Skeletal muscle tissue (tissue), 4 donors: Measurements from ENCODE around the gene RERE. TPM values are rescaled to one million over a fixed set of nuclear protein-coding genes. Genes with fewer than 3 reads are reported as not detected.
A peak's percentile ranks its signal among the peaks of the same experiment; 100 is the strongest.

Source experiments
- H3K27ac ChIP-seq: one replicate; pipeline ENCODE4 v1.7.0; 2013; ENCODE audit warnings: mild to moderate bottlenecking, low read depth, low read length, inconsistent platforms
- H3K27me3 ChIP-seq, 3 donors: one replicate each; pipeline ENCODE4 v1.7.0; 2013; ENCODE audit warnings: low read length in 3 of 3; ENCODE audit not compliant: control insufficient read depth in 3 of 3, insufficient read depth in 3 of 3
- H3K36me3 ChIP-seq, 3 donors: one replicate each; pipeline ENCODE4 v1.7.0; 2013; ENCODE audit warnings: low read length in 3 of 3; ENCODE audit not compliant: control insufficient read depth in 3 of 3, insufficient read depth in 3 of 3
- H3K4me1 ChIP-seq, 3 donors: one replicate each; pipeline ENCODE4 v1.7.0; 2013; ENCODE audit warnings: low read length in 3 of 3, mild to moderate bottlenecking in 3 of 3; ENCODE audit not compliant: control insufficient read depth in 3 of 3, insufficient read depth in 3 of 3
- H3K4me3 ChIP-seq, 3 donors: one replicate each; pipeline ENCODE4 v1.7.0; 2013; ENCODE audit warnings: low read length in 3 of 3
- H3K9ac ChIP-seq, 3 donors: one replicate each; pipeline ENCODE4 v1.7.0; 2013; ENCODE audit warnings: low read length in 3 of 3, mild to moderate bottlenecking in 3 of 3, moderate library complexity in 2 of 3, low read depth in 1 of 3
- H3K9me3 ChIP-seq, 3 donors: one replicate each; pipeline ENCODE4 v1.7.0; 2013; ENCODE audit warnings: low read length in 3 of 3; ENCODE audit not compliant: control insufficient read depth in 3 of 3
- total RNA-seq: library from RNA; depleted of rRNA; stranded (reverse); fragments of >200 nt; gene quantifications from one replicate; pipeline ENCODE4 v1.2.3, GENCODE V29; 2014
- donor health status: Osteomylitis.

Gene RERE
- total RNA-seq, 1 donor from 2014 or later, result 212 TPM

DNA sequence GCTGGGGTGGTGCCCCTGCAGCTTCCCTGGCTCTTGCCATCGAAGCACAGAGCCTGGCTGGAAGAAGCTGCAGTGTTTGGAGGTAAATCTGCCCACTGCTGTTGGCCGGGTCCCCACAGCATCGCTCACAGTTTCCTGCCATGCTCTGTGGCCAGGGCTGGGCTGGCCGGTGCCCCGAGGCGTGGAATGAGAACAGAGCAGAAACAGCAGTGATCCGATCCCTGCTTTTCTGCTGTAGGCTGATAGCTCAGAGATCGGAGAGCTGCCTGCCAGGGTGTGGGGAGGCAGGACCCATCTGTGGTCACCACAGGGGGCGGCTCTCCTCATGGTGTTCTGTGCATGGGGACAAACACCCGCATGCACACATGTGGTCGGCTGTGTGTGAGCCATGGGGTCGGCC, 488.0 kb downstream of the RERE start:
- peaks cover 0 to 7% (median 2%) of the 10 kb centered on the region in 3 donors for H3K4me1 ChIP-seq
- no peak overlapping the region for H3K27ac ChIP-seq
- H3K4me3 ChIP-seq, result no peak overlapping the region
- no peak overlapping the region for H3K9ac ChIP-seq
- H3K9me3 ChIP-seq, result no peaks in the 10 kb centered on the region
- H3K27me3 ChIP-seq, result no peaks in the 10 kb centered on the region
- peaks cover 0 to 2% (median 0%) of the 10 kb centered on the region in 3 donors for H3K36me3 ChIP-seq

DNA sequence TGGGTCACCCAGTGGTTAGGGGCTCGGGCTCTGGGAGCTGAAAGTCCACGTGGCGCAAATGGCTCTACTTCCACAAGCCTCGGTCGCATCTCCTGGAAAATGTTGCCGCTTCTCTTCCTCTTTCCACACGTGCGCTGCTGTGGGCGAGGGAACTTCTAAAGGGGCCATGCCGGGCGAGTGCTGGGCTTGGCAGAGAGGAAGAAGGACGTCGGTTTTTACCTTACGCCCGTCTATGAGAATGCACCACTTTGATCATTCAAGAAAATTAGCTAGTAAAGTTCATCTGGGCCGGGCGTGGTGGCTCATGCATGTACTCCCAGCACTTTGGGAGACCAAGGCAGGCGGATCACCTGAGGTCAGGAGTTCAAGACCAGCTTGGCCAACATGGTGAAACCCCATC, 489.2 kb downstream of the RERE start:
- peaks cover 9 to 14% (median 9%) of the 10 kb centered on the region in 3 donors for H3K4me1 ChIP-seq
- no peak overlapping the region for H3K4me3 ChIP-seq
- no peaks in the 10 kb centered on the region for H3K9me3 ChIP-seq
- no peak overlapping the region for H3K9ac ChIP-seq
- H3K27me3 ChIP-seq, result no peaks in the 10 kb centered on the region
- H3K27ac ChIP-seq, result no peak overlapping the region
- peaks cover 0 to 2% (median 0%) of the 10 kb centered on the region in 3 donors for H3K36me3 ChIP-seq

DNA sequence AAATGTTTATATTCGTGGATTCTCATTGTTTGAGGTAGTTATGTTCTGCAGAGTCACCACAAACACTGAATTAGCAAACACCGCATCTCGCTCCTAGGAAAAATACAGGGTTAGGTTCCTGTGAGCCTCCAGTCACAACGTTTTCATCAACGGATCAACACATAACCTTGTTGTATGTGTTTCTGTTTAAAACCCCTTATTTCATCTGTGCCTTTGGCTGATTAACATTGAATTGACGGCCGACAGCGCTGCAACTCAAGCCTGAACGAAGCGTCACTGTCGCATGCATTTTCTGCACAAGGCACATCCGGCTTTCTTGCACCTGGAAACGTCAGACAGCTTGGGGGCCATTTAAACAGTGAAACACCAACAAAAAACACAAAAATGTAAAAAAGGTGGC, 491.2 kb downstream of the RERE start:
- no peaks in the 10 kb centered on the region for H3K27me3 ChIP-seq
- H3K9ac ChIP-seq, result no peak overlapping the region
- H3K4me3 ChIP-seq, result no peak overlapping the region
- peaks cover 0 to 2% (median 0%) of the 10 kb centered on the region in 3 donors for H3K36me3 ChIP-seq
- no peak overlapping the region for H3K27ac ChIP-seq
- H3K9me3 ChIP-seq, result no peaks in the 10 kb centered on the region
- peaks cover 9 to 19% (median 10%) of the 10 kb centered on the region in 3 donors for H3K4me1 ChIP-seq

DNA sequence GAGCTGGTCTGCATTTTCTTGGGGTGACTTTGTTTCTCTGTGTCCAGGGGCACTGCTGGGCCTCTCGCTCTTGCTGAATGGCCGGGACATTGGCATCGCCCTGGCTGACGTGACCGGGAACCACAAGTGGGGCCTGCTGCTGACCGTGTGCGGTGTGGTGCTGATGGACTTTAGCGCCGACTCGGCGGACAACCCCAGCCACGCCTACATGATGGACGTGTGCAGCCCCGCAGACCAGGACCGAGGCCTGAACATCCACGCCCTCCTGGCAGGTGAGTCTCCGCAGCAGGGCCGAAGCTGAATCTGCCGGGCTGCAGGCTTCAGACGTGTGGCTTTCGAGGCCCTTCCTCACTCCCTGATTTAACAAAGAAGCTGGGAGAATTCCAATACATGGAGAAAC, 491.7 kb downstream of the RERE start:
- H3K27me3 ChIP-seq, result no peaks in the 10 kb centered on the region
- H3K9ac ChIP-seq, result no peak overlapping the region
- H3K4me3 ChIP-seq, result no peak overlapping the region
- H3K9me3 ChIP-seq, result no peaks in the 10 kb centered on the region
- peaks cover 0 to 2% (median 0%) of the 10 kb centered on the region in 3 donors for H3K36me3 ChIP-seq
- peaks cover 9 to 19% (median 10%) of the 10 kb centered on the region in 3 donors for H3K4me1 ChIP-seq
- no peak overlapping the region for H3K27ac ChIP-seq

DNA sequence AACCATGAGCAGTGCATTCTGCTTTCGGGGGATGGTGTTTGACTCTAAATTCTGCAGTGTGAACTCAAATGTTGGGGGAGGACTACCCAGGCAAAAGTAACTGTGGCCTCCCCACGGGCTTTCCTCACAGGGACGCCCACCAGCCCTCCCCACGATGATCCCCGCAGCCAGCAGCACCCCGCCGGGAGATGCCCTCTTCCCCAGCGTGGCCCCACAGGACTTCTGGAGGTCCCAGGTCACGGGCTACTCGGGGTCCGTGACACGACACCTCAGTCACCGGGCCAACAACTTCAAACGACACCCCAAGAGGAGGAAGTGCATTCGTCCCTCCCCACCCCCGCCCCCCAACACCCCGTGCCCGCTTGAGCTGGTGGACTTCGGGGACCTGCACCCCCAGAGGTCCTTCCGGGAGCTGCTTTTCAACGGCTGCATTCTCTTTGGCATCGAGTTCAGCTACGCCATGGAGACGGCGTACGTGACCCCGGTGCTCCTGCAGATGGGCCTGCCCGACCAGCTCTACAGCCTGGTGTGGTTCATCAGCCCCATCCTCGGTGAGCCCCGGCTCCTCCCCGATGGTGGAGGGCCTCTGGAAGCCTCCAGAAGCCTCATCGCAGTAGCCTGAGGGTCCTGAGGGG, 493.1 kb downstream of the RERE start:
- Histone ChIP-seq H3K36me3 (no peaks in the 10 kb centered on the region), H3K9me3 (no peaks in the 10 kb centered on the region), H3K4me3 (no peak overlapping the region), H3K27ac (no peak overlapping the region), H3K27me3 (no peaks in the 10 kb centered on the region), H3K9ac (peak overlapping the region in 1 of 3 donors; percentile 38), H3K4me1 (peaks cover 9 to 19% (median 10%) of the 10 kb centered on the region in 3 donors)

DNA sequence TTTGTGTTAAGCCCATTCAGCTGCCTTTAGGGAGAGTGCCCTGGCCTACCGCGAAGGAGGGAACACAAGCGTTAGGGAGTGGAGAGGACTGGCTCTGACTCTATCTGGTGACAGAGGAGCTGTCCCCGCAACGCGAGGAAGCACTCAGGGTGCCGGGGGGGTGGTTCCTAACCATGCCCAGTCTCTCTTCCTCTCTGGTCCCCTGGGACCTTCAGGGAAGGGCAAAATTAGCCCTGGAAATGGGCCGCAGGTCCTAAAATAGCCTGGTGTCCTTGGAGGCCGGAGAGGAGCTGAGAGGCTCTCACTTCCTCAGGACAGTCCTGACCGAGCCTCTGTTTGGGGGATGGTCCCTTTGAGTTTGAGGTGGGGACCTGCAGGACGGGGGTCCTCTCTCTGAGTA, 493.7 kb downstream of the RERE start:
- no peak overlapping the region for H3K27ac ChIP-seq
- no peaks in the 10 kb centered on the region for H3K9me3 ChIP-seq
- H3K4me1 ChIP-seq, result peaks cover 10 to 20% (median 10%) of the 10 kb centered on the region in 3 donors
- no peaks in the 10 kb centered on the region for H3K27me3 ChIP-seq
- H3K4me3 ChIP-seq, result peak overlapping the region in 1 of 3 donors; percentile 20
- peak overlapping the region in 2 of 3 donors; percentile 14 to 38 for H3K9ac ChIP-seq
- H3K36me3 ChIP-seq, result no peaks in the 10 kb centered on the region

DNA sequence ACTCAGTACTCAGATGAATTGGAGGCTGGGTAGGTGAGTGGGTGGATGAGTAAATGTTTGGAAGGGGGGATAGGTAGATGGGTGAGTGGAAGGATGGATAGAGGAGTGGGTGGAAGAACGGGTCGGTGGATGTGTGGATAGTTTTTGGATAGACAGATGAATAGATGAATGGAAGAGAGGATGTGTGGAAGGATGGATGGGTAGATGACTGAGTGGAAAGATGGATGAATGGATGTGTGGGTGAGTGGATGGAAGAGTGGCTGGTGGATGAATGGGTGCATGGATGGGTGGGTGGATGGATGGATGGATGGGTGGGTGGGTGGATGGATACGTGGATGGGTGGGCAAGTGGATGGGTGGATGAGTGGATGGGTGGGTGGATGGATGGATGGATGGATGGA, 495.8 kb downstream of the RERE start:
- peaks cover 0 to 6% (median 0%) of the 10 kb centered on the region in 3 donors for H3K27me3 ChIP-seq
- H3K4me1 ChIP-seq, result peaks cover 20 to 25% (median 22%) of the 10 kb centered on the region in 3 donors
- H3K9ac ChIP-seq, result no peak overlapping the region
- H3K36me3 ChIP-seq, result no peaks in the 10 kb centered on the region
- H3K27ac ChIP-seq, result no peak overlapping the region
- H3K9me3 ChIP-seq, result no peaks in the 10 kb centered on the region
- no peak overlapping the region for H3K4me3 ChIP-seq

DNA sequence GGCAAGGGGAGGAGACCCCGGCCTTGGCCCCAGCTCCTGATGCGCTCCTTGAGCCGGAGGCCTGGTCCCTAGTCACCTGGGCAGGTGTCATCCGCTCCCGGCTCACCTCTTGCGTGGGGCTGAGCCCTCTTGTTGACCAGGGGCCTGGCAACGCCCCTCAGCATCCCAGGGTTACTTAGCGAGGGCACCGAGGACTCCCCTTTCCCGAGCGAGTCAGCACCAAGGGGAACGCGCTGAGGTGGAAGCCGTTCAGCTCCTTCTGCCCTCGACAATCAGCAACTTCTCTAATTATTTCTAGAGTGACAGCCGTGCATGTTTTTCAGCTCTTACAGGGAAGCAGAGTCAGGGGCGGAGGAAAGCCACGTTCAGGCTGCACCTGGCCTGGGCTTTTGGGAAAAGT, 499.0 kb downstream of the RERE start:
- Histone ChIP-seq H3K4me1 (peaks cover 17 to 21% (median 18%) of the 10 kb centered on the region in 3 donors), H3K4me3 (peak overlapping the region; percentile 64 to 70 (median 65)), H3K9me3 (no peaks in the 10 kb centered on the region), H3K27me3 (peaks cover 0 to 6% (median 0%) of the 10 kb centered on the region in 3 donors), H3K27ac (no peak overlapping the region), H3K9ac (peak overlapping the region in 2 of 3 donors; percentile 43 to 69), H3K36me3 (no peaks in the 10 kb centered on the region)

DNA sequence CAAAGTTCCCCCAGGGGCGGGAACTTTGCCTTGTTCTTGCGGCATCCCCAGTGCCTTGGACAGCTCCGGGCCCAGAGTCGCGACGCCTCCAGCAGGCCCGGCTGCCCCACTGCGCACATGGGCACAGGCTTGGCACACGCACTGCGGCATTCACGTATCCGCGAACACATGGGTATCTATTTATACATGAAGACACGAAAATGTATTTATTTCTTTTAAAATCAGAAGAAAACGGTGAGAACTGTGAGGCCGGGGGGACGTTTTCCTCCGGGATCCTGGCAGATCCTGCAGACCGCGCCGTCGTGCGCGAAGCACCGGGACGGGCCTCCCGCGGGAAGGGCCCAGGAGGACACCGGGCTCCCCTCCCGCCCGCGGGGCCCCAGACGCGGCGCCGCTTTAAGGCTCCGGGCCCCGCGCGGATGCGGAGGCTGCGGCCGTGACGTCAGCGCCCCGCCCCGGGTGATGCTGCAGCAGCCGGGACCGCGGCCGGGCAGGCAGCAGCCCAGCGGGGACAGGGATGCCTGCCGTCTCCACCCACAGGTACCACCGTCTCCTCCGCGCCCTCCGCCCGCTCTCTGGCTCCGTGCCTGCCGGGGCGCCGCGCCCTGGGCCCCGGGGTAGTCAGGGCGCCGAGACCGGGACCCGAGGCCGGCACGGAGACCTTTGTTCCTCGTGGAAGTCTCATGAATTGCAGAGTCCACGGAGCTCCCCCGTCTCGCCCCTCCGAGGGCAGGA, 499.6 kb downstream of the RERE start, which contains the start of gene SLC45A1:
Gene SLC45A1, plus strand, starts transcription at position 468 of the 735 bp plus-strand sequence. CDS start 6,216 bp downstream, outside the sequence.
- Histone ChIP-seq H3K4me1 (peaks cover 15 to 22% (median 17%) of the 10 kb centered on the region in 3 donors), H3K9me3 (no peaks in the 10 kb centered on the region), H3K27me3 (peaks cover 0 to 6% (median 0%) of the 10 kb centered on the region in 3 donors), H3K9ac (peak within 1 kb of the TSS in 2 of 3 donors; percentile 43 to 69), H3K4me3 (peak within 1 kb of the TSS; percentile 64 to 70 (median 65)), H3K36me3 (no peaks in the 10 kb centered on the region), H3K27ac (no peak within 1 kb of the TSS)
